Panc1 (cell line): Measurements from ENCODE around the gene PCGF1. TPM values are rescaled to one million over a fixed set of nuclear protein-coding genes. Genes with fewer than 3 reads are reported as not detected.

Experiments used
- ATAC-seq: fragments of 200-7000 bp; cut with Tn5 transposase; 2 replicates; pipeline ENCODE4 v1.9.1; 2020; ENCODE audit warnings: mild to moderate bottlenecking, moderate library complexity
- BruUV-seq: library from RNA; stranded (reverse); fragments of 400-500 nt; replicated peaks from 2 replicates; lab custom pipeline; 2021; lab: Mats Ljungman, UMichigan
- CTCF ChIA-PET: fragments of 300-600 bp; sonication (Branson Sonifier 250); formaldehyde crosslinking; loops from one replicate; lab custom pipeline; 2022; ENCODE audit warnings: antibody characterized with exemption; lab: Charles Lee
- POLR2A ChIA-PET: fragments of 300-600 bp; sonication (Branson Sonifier 250); formaldehyde crosslinking; loops from one replicate; lab custom pipeline; 2022; ENCODE audit warnings: antibody characterized with exemption; lab: Charles Lee
- DNase-seq: peaks from one replicate; pipeline ENCODE4 v3.0.0-alpha.2; 2010; ENCODE audit warnings: low read depth, low spot score
- H3K27ac ChIP-seq: 2 replicates; pipeline ENCODE4 v1.5.1; 2011; ENCODE audit warnings: mild to moderate bottlenecking, low read length, inconsistent platforms
- H3K27me3 ChIP-seq: fragments of 200-500 bp; sonication (Bioruptor generic); 2 replicates; pipeline ENCODE4 v1.6.0; 2014; ENCODE audit warnings: low read length, inconsistent platforms; ENCODE audit not compliant: control insufficient read depth, insufficient read depth
- H3K36me3 ChIP-seq: fragments of 200-500 bp; sonication (Bioruptor generic); 2 replicates; pipeline ENCODE4 v1.5.1; 2014; ENCODE audit warnings: inconsistent platforms, mild to moderate bottlenecking, low read length, moderate library complexity; ENCODE audit not compliant: control insufficient read depth, insufficient read depth
- H3K4me1 ChIP-seq: 2 replicates; pipeline ENCODE4 v1.5.1; 2011; ENCODE audit warnings: inconsistent platforms, mild to moderate bottlenecking, low read length, moderate library complexity; ENCODE audit not compliant: control insufficient read depth, insufficient read depth
- H3K4me3 ChIP-seq, 2 experiments: 2 replicates each; pipeline ENCODE4 v1.5.1; 2011 to 2012; ENCODE audit warnings: low read depth in 2 of 2, low read length in 2 of 2, mild to moderate bottlenecking in 2 of 2, inconsistent platforms in 1 of 2, moderate library complexity in 1 of 2
- H3K9me3 ChIP-seq: fragments of 200-500 bp; sonication (Bioruptor generic); 2 replicates; pipeline ENCODE4 v1.5.1; 2014; ENCODE audit warnings: low read depth, mild to moderate bottlenecking, inconsistent platforms, low read length, moderate library complexity; ENCODE audit not compliant: control insufficient read depth, insufficient read depth
- CTCF ChIP-seq: fragments of 450-650 bp; IDR thresholded peaks from 2 replicates; pipeline ENCODE4 v1.5.1; 2017; ENCODE audit warnings: mild to moderate bottlenecking
- POLR2AphosphoS5 ChIP-seq: IDR thresholded peaks from 2 replicates; pipeline ENCODE4 v1.6.1; 2012; ENCODE audit warnings: mild to moderate bottlenecking, low read depth, low read length, moderate library complexity
- REST ChIP-seq, 2 experiments: IDR thresholded peaks; 2 replicates each; pipeline ENCODE4 v1.6.1; 2011 to 2012; ENCODE audit warnings: low read depth in 2 of 2, control low read depth in 1 of 2, low read length in 1 of 2, mild to moderate bottlenecking in 1 of 2, moderate library complexity in 1 of 2; ENCODE audit not compliant: insufficient read depth in 1 of 2
- SIN3A ChIP-seq: IDR thresholded peaks from 2 replicates; pipeline ENCODE4 v1.6.1; 2012; ENCODE audit warnings: low read depth, mild to moderate bottlenecking, low read length, moderate library complexity, borderline replicate concordance; ENCODE audit not compliant: insufficient read depth
- TCF7L2 ChIP-seq: IDR thresholded peaks from 2 replicates; pipeline ENCODE4 v1.6.1; 2011; ENCODE audit warnings: mild to moderate bottlenecking, low read depth, low read length, inconsistent platforms
- in situ Hi-C: cut with HindIII; loops from 2 replicates; pipeline ENCODE4 v1.10.0; 2016; ENCODE audit warnings: low sequenced_read_pairs, low pct_unique_long_range_greater_than_20kb
- intact Hi-C: fragments of 100-400 bp; cut with micrococcal nuclease; formaldehyde crosslinking; loops from one replicate; pipeline ENCODE4 v1.10.0; 2022; ENCODE audit not compliant: unreplicated experiment
- total RNA-seq: library from RNA; stranded (reverse); gene quantifications from one replicate; pipeline ENCODE4 v1.2.1, GENCODE V29; 2021; ENCODE audit not compliant: unreplicated experiment

The PCGF1 gene
- total RNA-seq, 1 experiment from 2014 or later, result 36.8 TPM

GRCh38 chr2:74516650-74517049, 9.2 kb upstream of the PCGF1 start:
- Histone ChIP-seq H3K27ac (no peak overlapping the region), H3K4me1 (no peaks in the 10 kb centered on the region), H3K27me3 (no peaks in the 10 kb centered on the region), H3K36me3 (no peaks in the 10 kb centered on the region), H3K4me3 (no peak overlapping the region), H3K9me3 (no peaks in the 10 kb centered on the region)
- POLR2A ChIA-PET, result no interaction called here
- in situ Hi-C loops (no loop called here), intact Hi-C loops (no loop called here)
- CTCF ChIA-PET, result no interaction called here
- ATAC-seq (no peak), DNase-seq (no peak)
- BruUV-seq, result no TSS peak
- no peak for TF ChIP-seq SIN3A
- no peak for TF ChIP-seq POLR2AphosphoS5
- TF ChIP-seq CTCF, result no peak
- TF ChIP-seq REST (IDR thresholded peaks at IDR 0.05; ENCODE audit: insufficient read depth in 1 of 2, low read depth in 2 of 2, low read length in 1 of 2), result no peak
- TF ChIP-seq TCF7L2, result no peak

GRCh38 chr2:74515981-74516633, 8.6 kb upstream of the PCGF1 start:
- no peak for DNase-seq
- in situ Hi-C loops (no loop called here), intact Hi-C loops (no loop called here)
- no peak for TF ChIP-seq SIN3A
- TF ChIP-seq TCF7L2, result no peak
- no peak for TF ChIP-seq REST (IDR thresholded peaks at IDR 0.05; ENCODE audit: insufficient read depth in 1 of 2, low read depth in 2 of 2, low read length in 1 of 2)
- no peak for TF ChIP-seq POLR2AphosphoS5
- TF ChIP-seq CTCF, result no peak
- Histone ChIP-seq H3K4me1 (no peaks in the 10 kb centered on the region), H3K36me3 (no peaks in the 10 kb centered on the region), H3K9me3 (no peaks in the 10 kb centered on the region), H3K27ac (no peak overlapping the region), H3K27me3 (no peaks in the 10 kb centered on the region), H3K4me3 (no peak overlapping the region)
- no TSS peak for BruUV-seq
- CTCF ChIA-PET, result no interaction called here
- no peak for ATAC-seq
- POLR2A ChIA-PET, result no interaction called here
